T-cell (primary cell): Measurements from ENCODE around the gene DPP6. TPM values are rescaled to one million over a fixed set of nuclear protein-coding genes. Genes with fewer than 3 reads are reported as not detected.

Source experiments
- ATAC-seq, 4 experiments: fragments of 200-7000 bp in 3 of 4; fragments of 150-1000 bp in 1 of 4; cut with Tn5 transposase; replicated peaks in 1 of 4; 1 replicate in 3 of 4; 2 replicates in 1 of 4; pipeline ENCODE4 v1.10.0; 2021; ENCODE audit warnings: moderate library complexity in 3 of 4, mild to moderate bottlenecking in 2 of 4, moderate number of reproducible peaks in 1 of 4
- CTCF ChIA-PET, 2 donors: fragments of 300-600 bp; sonication (Branson Sonifier 250); formaldehyde crosslinking; loops; one replicate each; lab custom pipeline; 2022; ENCODE audit warnings: antibody characterized with exemption in 2 of 2; lab: Charles Lee
- POLR2A ChIA-PET, 2 donors: fragments of 300-600 bp; sonication (Branson Sonifier 250); formaldehyde crosslinking; loops; one replicate each; lab custom pipeline; 2022; ENCODE audit warnings: antibody characterized with exemption in 2 of 2; lab: Charles Lee
- DNase-seq, 35 experiments: peaks; one replicate each; pipeline versions ENCODE4 v3.0.0 to v3.0.0-alpha.2; 2013 to 2023
- H3K27ac ChIP-seq: one replicate; pipeline ENCODE4 v1.5.1; 2013; ENCODE audit warnings: low read length
- H3K27me3 ChIP-seq, 2 experiments: replicated peaks in 1 of 2; 1 replicate in 1 of 2; 2 replicates in 1 of 2; pipeline versions ENCODE4 v1.6.1 to v1.7.0; 2013; ENCODE audit warnings: low read length in 1 of 2, mixed read lengths in 1 of 2; ENCODE audit not compliant: control insufficient read depth in 2 of 2, insufficient read depth in 2 of 2; ENCODE audit errors: extremely low read depth in 1 of 2
- H3K36me3 ChIP-seq, 2 donors: 1 replicate in 1 of 2; 2 replicates in 1 of 2; pipeline versions ENCODE4 v1.6.1 to v1.7.0; 2013; ENCODE audit warnings: low read length in 1 of 2; ENCODE audit not compliant: control insufficient read depth in 2 of 2, insufficient read depth in 1 of 2; ENCODE audit errors: extremely low read depth in 1 of 2
- H3K4me1 ChIP-seq, 2 experiments: 1 replicate in 1 of 2; 2 replicates in 1 of 2; pipeline versions ENCODE4 v1.6.1 to v1.7.0; 2013; ENCODE audit warnings: low read length in 2 of 2, mixed read lengths in 1 of 2; ENCODE audit not compliant: insufficient read depth in 2 of 2, control insufficient read depth in 1 of 2; ENCODE audit errors: extremely low read depth in 1 of 2
- H3K4me3 ChIP-seq, 2 donors: 1 replicate in 1 of 2; 2 replicates in 1 of 2; pipeline versions ENCODE4 v1.5.1 to v1.7.0; 2013; ENCODE audit warnings: mild to moderate bottlenecking in 2 of 2, low read length in 1 of 2, moderate library complexity in 1 of 2; ENCODE audit not compliant: control insufficient read depth in 1 of 2; ENCODE audit errors: extremely low read depth in 1 of 2
- H3K9me3 ChIP-seq: 2 replicates; pipeline ENCODE4 v1.7.0; 2013
- H3K27ac Mint-ChIP-seq, 2 donors: one replicate each; pipeline ENCODE4 v1.8.0; 2020 to 2021; ENCODE audit warnings: mild to moderate bottlenecking in 2 of 2, mixed read lengths in 2 of 2
- H3K27me3 Mint-ChIP-seq, 2 donors: one replicate each; pipeline ENCODE4 v1.8.0; 2021 to 2022; ENCODE audit warnings: mixed read lengths in 2 of 2
- H3K36me3 Mint-ChIP-seq: one replicate; pipeline ENCODE4 v1.8.0; 2021; ENCODE audit warnings: mixed read lengths
- H3K4me1 Mint-ChIP-seq, 3 donors: one replicate each; pipeline ENCODE4 v1.8.0; 2020 to 2022; ENCODE audit warnings: mixed read lengths in 3 of 3, mild to moderate bottlenecking in 1 of 3
- H3K4me3 Mint-ChIP-seq, 3 donors: one replicate each; pipeline ENCODE4 v1.8.0; 2020 to 2022; ENCODE audit warnings: mild to moderate bottlenecking in 3 of 3, mixed read lengths in 3 of 3, moderate library complexity in 3 of 3
- H3K9me3 Mint-ChIP-seq, 3 donors: one replicate each; pipeline ENCODE4 v1.8.0; 2020 to 2022; ENCODE audit warnings: mixed read lengths in 3 of 3
- WGBS: methylation state at CpG from one replicate; pipeline ENCODE4 v1.1.5; 2013; ENCODE audit warnings: missing lambda C conversion rate; ENCODE audit not compliant: insufficient coverage; 5-methylcytosine and 5-hydroxymethylcytosine counted together
- total RNA-seq, 35 experiments: library from RNA in 6 of 35; stranded (reverse) in 6 of 35; fragments of 120-200 nt in 1 of 35; gene quantifications; one replicate each; pipeline versions ENCODE4 v1.2.1 to v1.2.4 and lab custom pipeline; 2013 to 2026

The DPP6 gene
- total RNA-seq, 5 donors from 2014 or later (not counting 1 experiment from before 2014, with no cell fraction given) = not detected

DNA sequence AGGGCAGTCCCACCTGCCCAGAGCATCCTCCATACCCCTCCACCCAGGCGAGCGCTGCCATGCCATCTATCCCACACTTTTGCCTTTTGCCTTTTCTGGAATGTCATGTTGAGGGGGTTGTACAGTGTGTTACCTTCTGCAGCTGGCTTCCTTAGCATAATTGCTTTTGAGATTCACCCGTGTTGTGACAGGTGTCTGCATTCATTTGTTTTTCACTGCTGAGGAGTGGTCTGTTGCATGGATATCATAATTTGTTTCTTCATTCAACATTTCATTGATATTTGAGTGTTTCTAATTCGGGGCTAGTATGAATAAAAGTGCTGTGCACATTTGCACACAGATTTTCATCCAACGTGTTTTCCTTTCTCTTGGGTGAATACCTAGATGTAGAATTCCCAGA is 596.8 kb downstream of the DPP6 start:
- Mint-ChIP-seq H3K9me3 (peaks cover 3 to 8% (median 6%) of the 10 kb centered on the region in 3 donors), H3K27me3 (no peaks in the 10 kb centered on the region), H3K36me3 (no peaks in the 10 kb centered on the region), H3K27ac (no peak overlapping the region), H3K4me3 (no peak overlapping the region), H3K4me1 (no peaks in the 10 kb centered on the region)
- WGBS = 20% methylated on average over 1 of the region's 5 CpGs
- ChIA-PET CTCF (no interaction called here), POLR2A (no interaction called here)
- no peak for ATAC-seq
- Histone ChIP-seq H3K4me3 (no peak overlapping the region), H3K27me3 (no peaks in the 10 kb centered on the region), H3K36me3 (no peaks in the 10 kb centered on the region), H3K4me1 (no peaks in the 10 kb centered on the region), H3K27ac (no peak overlapping the region), H3K9me3 (no peaks in the 10 kb centered on the region)
- no peak for DNase-seq

- Histone ChIP-seq H3K36me3 (no peaks in the 10 kb centered on the region), H3K9me3 (no peaks in the 10 kb centered on the region), H3K27me3 (no peaks in the 10 kb centered on the region), H3K4me1 (no peaks in the 10 kb centered on the region), H3K4me3 (no peak overlapping the region), H3K27ac (no peak overlapping the region)
- Mint-ChIP-seq H3K27me3 (no peaks in the 10 kb centered on the region), H3K27ac (no peak overlapping the region), H3K4me3 (no peak overlapping the region), H3K36me3 (no peaks in the 10 kb centered on the region), H3K4me1 (no peaks in the 10 kb centered on the region), H3K9me3 (peaks cover 3 to 8% (median 6%) of the 10 kb centered on the region in 3 donors)
- ATAC-seq = no peak
- CTCF ChIA-PET = no interaction called here
- POLR2A ChIA-PET = no interaction called here
- WGBS = 80% methylated on average over 2 of the region's 5 CpGs
- DNase-seq = no peak
Measured at GRCh38 chr7:154649434-154649833, 597.2 kb downstream of the DPP6 start.

DNA sequence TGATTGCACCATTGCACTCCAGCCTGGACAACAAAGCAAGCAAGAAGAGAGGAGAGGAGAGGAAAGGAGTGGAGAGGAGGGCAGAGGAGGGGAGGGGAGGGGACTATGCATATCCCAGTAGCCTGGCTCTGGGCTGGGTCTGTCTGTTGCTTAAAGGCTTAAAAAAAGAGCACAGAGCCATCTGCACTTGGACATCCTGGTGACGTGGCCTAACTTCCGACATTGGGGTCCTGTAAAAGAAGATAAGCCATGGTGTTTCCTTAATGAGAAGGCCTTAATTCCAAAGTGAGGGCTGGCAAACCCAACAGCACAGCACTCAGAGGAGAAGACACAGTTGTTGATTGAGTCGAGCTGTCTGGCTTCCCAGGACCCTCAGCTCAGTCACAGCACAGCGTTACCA is 598.1 kb downstream of the DPP6 start:
- H3K27me3 Mint-ChIP-seq = no peaks in the 10 kb centered on the region
- POLR2A ChIA-PET = no interaction called here
- no peak for ATAC-seq

GRCh38 chr7:154651501-154651900 is 599.3 kb downstream of the DPP6 start:
- Mint-ChIP-seq H3K36me3 (no peaks in the 10 kb centered on the region), H3K27ac (no peak overlapping the region), H3K9me3 (peaks cover 2 to 8% (median 6%) of the 10 kb centered on the region in 3 donors), H3K4me3 (no peak overlapping the region), H3K4me1 (no peaks in the 10 kb centered on the region), H3K27me3 (no peaks in the 10 kb centered on the region)
- Histone ChIP-seq H3K9me3 (no peaks in the 10 kb centered on the region), H3K4me3 (no peak overlapping the region), H3K36me3 (no peaks in the 10 kb centered on the region), H3K4me1 (no peaks in the 10 kb centered on the region), H3K27me3 (no peaks in the 10 kb centered on the region), H3K27ac (no peak overlapping the region)
- no peak for ATAC-seq
- 83% methylated on average over 11 of the region's 13 CpGs for WGBS
- no peak for DNase-seq
- POLR2A ChIA-PET = no interaction called here
- CTCF ChIA-PET = no interaction called here

More for the DNA sequence above, 598.1 kb downstream of the DPP6 start:
- 63% methylated on average over 4 of the region's 4 CpGs for WGBS
- Mint-ChIP-seq H3K9me3 (peaks cover 3 to 8% (median 6%) of the 10 kb centered on the region in 3 donors), H3K36me3 (no peaks in the 10 kb centered on the region), H3K27ac (no peak overlapping the region), H3K4me1 (no peaks in the 10 kb centered on the region), H3K4me3 (no peak overlapping the region)
- Histone ChIP-seq H3K27ac (no peak overlapping the region), H3K4me1 (no peaks in the 10 kb centered on the region), H3K9me3 (no peaks in the 10 kb centered on the region), H3K36me3 (no peaks in the 10 kb centered on the region), H3K4me3 (no peak overlapping the region), H3K27me3 (no peaks in the 10 kb centered on the region)
- CTCF ChIA-PET = no interaction called here
- no peak for DNase-seq

GRCh38 chr7:154652564-154652963 is 600.4 kb downstream of the DPP6 start:
- Mint-ChIP-seq H3K4me3 (no peak overlapping the region), H3K27ac (no peak overlapping the region), H3K36me3 (no peaks in the 10 kb centered on the region), H3K4me1 (no peaks in the 10 kb centered on the region), H3K9me3 (peaks cover 3 to 8% (median 6%) of the 10 kb centered on the region in 3 donors), H3K27me3 (no peaks in the 10 kb centered on the region)
- Histone ChIP-seq H3K4me3 (no peak overlapping the region), H3K9me3 (no peaks in the 10 kb centered on the region), H3K27ac (no peak overlapping the region), H3K27me3 (no peaks in the 10 kb centered on the region), H3K36me3 (no peaks in the 10 kb centered on the region), H3K4me1 (no peaks in the 10 kb centered on the region)
- CTCF ChIA-PET = no interaction called here
- WGBS = 82% methylated on average over 3 of the region's 9 CpGs
- ATAC-seq (no peak), DNase-seq (no peak)
- POLR2A ChIA-PET = no interaction called here

DNA sequence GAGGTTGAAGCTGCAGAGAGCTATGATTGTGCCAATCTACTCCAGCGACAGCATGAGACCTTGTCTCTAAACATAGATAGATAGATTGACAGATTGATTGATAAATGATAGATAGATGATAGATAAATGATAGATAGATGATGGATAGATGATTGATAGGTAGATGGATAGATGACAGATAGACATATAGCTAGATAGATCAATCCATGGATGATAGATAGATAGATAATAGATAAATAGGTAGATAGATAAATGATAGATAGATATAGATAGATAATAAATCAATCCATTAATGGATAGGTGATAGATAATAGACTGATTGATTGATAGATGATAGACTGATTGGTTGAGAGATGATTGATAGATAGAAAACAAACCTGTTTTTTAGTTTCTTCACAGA is 601.1 kb downstream of the DPP6 start:
- no peak for DNase-seq
- no peak for ATAC-seq
- no peak overlapping the region for H3K4me3 ChIP-seq
- H3K36me3 ChIP-seq = no peaks in the 10 kb centered on the region
- no peaks in the 10 kb centered on the region for H3K9me3 ChIP-seq
- H3K27ac ChIP-seq = no peak overlapping the region
- H3K4me1 Mint-ChIP-seq = no peaks in the 10 kb centered on the region
- H3K27me3 ChIP-seq = no peaks in the 10 kb centered on the region
- no peak overlapping the region for H3K27ac Mint-ChIP-seq
- 73% methylated on average over 1 of the region's 1 CpG for WGBS
- peaks cover 3 to 9% (median 6%) of the 10 kb centered on the region in 3 donors for H3K9me3 Mint-ChIP-seq
- no peaks in the 10 kb centered on the region for H3K36me3 Mint-ChIP-seq
- H3K27me3 Mint-ChIP-seq = no peaks in the 10 kb centered on the region
- no peaks in the 10 kb centered on the region for H3K4me1 ChIP-seq
- POLR2A ChIA-PET = no interaction called here
- H3K4me3 Mint-ChIP-seq = no peak overlapping the region
- CTCF ChIA-PET = no interaction called here

GRCh38 chr7:154656618-154657017 is 604.4 kb downstream of the DPP6 start:
- H3K27ac Mint-ChIP-seq = no peak overlapping the region
- no peak overlapping the region for H3K27ac ChIP-seq
- DNase-seq = no peak
- no peaks in the 10 kb centered on the region for H3K27me3 ChIP-seq
- WGBS = 94% methylated on average over 7 of the region's 10 CpGs
- H3K9me3 ChIP-seq = no peaks in the 10 kb centered on the region
- H3K4me1 Mint-ChIP-seq = no peaks in the 10 kb centered on the region
- no peak overlapping the region for H3K4me3 ChIP-seq
- H3K27me3 Mint-ChIP-seq = no peaks in the 10 kb centered on the region
- peaks cover 11 to 15% (median 11%) of the 10 kb centered on the region in 3 donors for H3K9me3 Mint-ChIP-seq
- H3K4me1 ChIP-seq = no peaks in the 10 kb centered on the region
- no peaks in the 10 kb centered on the region for H3K36me3 Mint-ChIP-seq
- H3K36me3 ChIP-seq = no peaks in the 10 kb centered on the region
- POLR2A ChIA-PET = no interaction called here
- no peak for ATAC-seq
- no peak overlapping the region for H3K4me3 Mint-ChIP-seq
- CTCF ChIA-PET = no interaction called here
